ENCODE measurements around the gene KLHL29.

Gene KLHL29

DNA sequence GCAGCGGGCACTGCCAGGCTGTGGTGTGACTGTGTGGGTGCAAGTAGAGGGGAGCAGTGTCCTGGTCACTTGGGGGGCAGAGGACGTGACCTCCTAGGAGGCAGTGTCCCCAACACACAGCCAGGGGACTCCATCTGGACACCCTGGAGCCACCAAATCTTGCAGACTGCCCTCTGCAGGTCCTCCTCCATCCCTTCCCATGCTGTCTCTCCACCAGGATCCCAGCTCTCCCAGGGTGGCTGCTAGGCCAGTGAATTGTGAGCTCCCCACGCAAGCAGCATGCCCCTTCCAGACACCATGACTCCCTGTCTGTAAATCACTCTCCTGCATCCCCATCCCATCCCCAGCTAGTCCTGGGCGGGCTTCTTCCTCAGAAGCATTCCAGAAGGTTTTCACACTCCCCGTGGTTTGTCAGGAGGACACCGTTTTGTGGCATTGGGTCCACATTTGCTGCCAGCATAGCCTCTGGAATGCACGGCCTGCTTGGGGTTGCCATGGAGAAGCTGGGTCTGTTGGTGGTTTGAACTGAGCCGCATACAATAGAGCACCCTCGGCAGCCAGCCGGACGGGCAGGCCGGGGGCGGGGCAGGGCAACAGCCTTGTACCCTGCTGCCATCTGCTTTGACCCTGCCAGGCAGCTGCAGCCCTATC, 210.7 kb downstream of the KLHL29 start:
- Histone ChIP-seq H3K9me3 (ENCODE audit: insufficient read depth, low read length, severe bottlenecking) (no peaks in the 10 kb centered on the region), H3K9ac (ENCODE audit: low read depth, low read length) (no peak overlapping the region), H3K4me3 (ENCODE audit: low read depth in 1 of 2, low read length in 2 of 2) (no peak overlapping the region), H2AFZ (ENCODE audit: low read depth, low read length) (no peak overlapping the region), H3K27me3 (ENCODE audit: insufficient read depth, low read length, poor library complexity) (peaks cover 5% of the 10 kb centered on the region), H4K20me1 (ENCODE audit: insufficient read depth, low read length) (no peaks in the 10 kb centered on the region), H3K79me2 (ENCODE audit: insufficient read depth, low read length) (no peaks in the 10 kb centered on the region), H3K4me2 (ENCODE audit: insufficient read depth, low read length) (no peak overlapping the region), H3K27ac (ENCODE audit: low read length) (no peak overlapping the region), H3K4me1 (ENCODE audit: insufficient read depth, low read length) (no peaks in the 10 kb centered on the region), H3K36me3 (ENCODE audit: insufficient read depth, low read length) (no peaks in the 10 kb centered on the region)
- TF ChIP-seq CTCF (IDR thresholded peaks at IDR 0.05; ENCODE audit: borderline replicate concordance, extremely low read depth, low read length, poor library complexity, severe bottlenecking) = no peak
- TF ChIP-seq EZH2 (IDR thresholded peaks at IDR 0.05; ENCODE audit: borderline replicate concordance, low read depth, low read length, severe bottlenecking) = no peak
- DNase-seq (no peak), ATAC-seq (ENCODE audit: insufficient read depth, low read depth) (no peak)

- Histone ChIP-seq H3K9me3 (ENCODE audit: insufficient read depth, low read length, severe bottlenecking) (no peaks in the 10 kb centered on the region), H3K36me3 (ENCODE audit: insufficient read depth, low read length) (no peaks in the 10 kb centered on the region), H3K4me1 (ENCODE audit: insufficient read depth, low read length) (no peaks in the 10 kb centered on the region), H2AFZ (ENCODE audit: low read depth, low read length) (no peak overlapping the region), H3K9ac (ENCODE audit: low read depth, low read length) (no peak overlapping the region), H3K27me3 (ENCODE audit: insufficient read depth, low read length, poor library complexity) (peaks cover 5% of the 10 kb centered on the region), H3K79me2 (ENCODE audit: insufficient read depth, low read length) (no peaks in the 10 kb centered on the region), H4K20me1 (ENCODE audit: insufficient read depth, low read length) (no peaks in the 10 kb centered on the region), H3K4me3 (ENCODE audit: low read depth in 1 of 2, low read length in 2 of 2) (no peak overlapping the region), H3K4me2 (ENCODE audit: insufficient read depth, low read length) (no peak overlapping the region), H3K27ac (ENCODE audit: low read length) (no peak overlapping the region)
- ATAC-seq (ENCODE audit: insufficient read depth, low read depth) (no peak), DNase-seq (no peak)
- TF ChIP-seq EZH2 (IDR thresholded peaks at IDR 0.05; ENCODE audit: borderline replicate concordance, low read depth, low read length, severe bottlenecking) (no peak), CTCF (IDR thresholded peaks at IDR 0.05; ENCODE audit: borderline replicate concordance, extremely low read depth, low read length, poor library complexity, severe bottlenecking) (no peak)
Observed at GRCh38 chr2:23596316-23596885, 211.4 kb downstream of the KLHL29 start.

DNA sequence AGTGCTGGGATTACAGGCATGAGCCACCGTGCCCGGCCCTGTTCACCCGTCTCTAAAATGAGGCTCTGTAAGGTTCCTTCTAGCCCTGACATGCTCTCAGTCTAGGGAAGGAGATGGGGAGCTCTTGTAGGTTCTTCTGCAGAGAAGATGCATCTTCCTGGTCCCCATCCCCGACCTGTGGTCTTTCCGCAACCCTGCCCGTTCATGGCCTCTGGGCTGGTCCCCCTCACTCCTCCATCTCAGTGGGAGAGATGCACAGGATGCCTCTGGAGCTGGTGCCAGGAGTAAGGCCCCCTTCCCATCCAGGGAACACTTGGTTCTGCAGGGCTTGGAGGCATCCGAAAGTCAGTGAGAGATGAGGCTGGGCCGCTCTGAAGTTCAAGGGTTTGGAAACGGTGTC, 212.7 kb downstream of the KLHL29 start:
- no peak overlapping the region for H3K4me2 ChIP-seq (ENCODE audit: insufficient read depth, low read length)
- DNase-seq = no peak
- H4K20me1 ChIP-seq (ENCODE audit: insufficient read depth, low read length) = 0 out of 2 replicates have a peak, but pooled peaks cover 4% of the 10 kb centered on the region
- no peak overlapping the region for H2AFZ ChIP-seq (ENCODE audit: low read depth, low read length)
- no peak for TF ChIP-seq CTCF (IDR thresholded peaks at IDR 0.05; ENCODE audit: borderline replicate concordance, extremely low read depth, low read length, poor library complexity, severe bottlenecking)
- TF ChIP-seq EZH2 (IDR thresholded peaks at IDR 0.05; ENCODE audit: borderline replicate concordance, low read depth, low read length, severe bottlenecking) = no peak
- no peaks in the 10 kb centered on the region for H3K36me3 ChIP-seq (ENCODE audit: insufficient read depth, low read length)
- no peaks in the 10 kb centered on the region for H3K79me2 ChIP-seq (ENCODE audit: insufficient read depth, low read length)
- no peaks in the 10 kb centered on the region for H3K4me1 ChIP-seq (ENCODE audit: insufficient read depth, low read length)
- no peak overlapping the region for H3K4me3 ChIP-seq (ENCODE audit: low read depth in 1 of 2, low read length in 2 of 2)
- H3K9me3 ChIP-seq (ENCODE audit: insufficient read depth, low read length, severe bottlenecking) = no peaks in the 10 kb centered on the region
- peaks cover 5% of the 10 kb centered on the region for H3K27me3 ChIP-seq (ENCODE audit: insufficient read depth, low read length, poor library complexity)
- no peak overlapping the region for H3K9ac ChIP-seq (ENCODE audit: low read depth, low read length)
- no peak for ATAC-seq (ENCODE audit: insufficient read depth, low read depth)
- H3K27ac ChIP-seq (ENCODE audit: low read length) = no peak overlapping the region

Data from DND-41 (cell line).